Naive thymus-derived CD4-positive, alpha-beta T cell (primary cell): ENCODE measurements around the gene CD164L2. TPM values are rescaled to one million over a fixed set of nuclear protein-coding genes. Genes with fewer than 3 reads are reported as not detected.

Experiments used
- ATAC-seq: fragments of 150-1000 bp; cut with Tn5 transposase; 2 replicates; pipeline ENCODE4 v1.10.0; 2021; ENCODE audit warnings: mild to moderate bottlenecking, moderate library complexity
- CTCF ChIA-PET: fragments of 350-600 bp; sonication (Branson Sonifier 250); formaldehyde crosslinking; loops from one replicate; lab custom pipeline; 2021; ENCODE audit warnings: antibody characterized with exemption; lab: Charles Lee
- POLR2A ChIA-PET: fragments of 350-600 bp; sonication (Branson Sonifier 250); formaldehyde crosslinking; loops from one replicate; lab custom pipeline; 2021; ENCODE audit warnings: antibody characterized with exemption, inconsistent platforms; lab: Charles Lee
- DNase-seq, 9 donors: peaks; one replicate each; pipeline versions ENCODE4 v3.0.0 to v3.0.0-alpha.2; 2020 to 2022; ENCODE audit warnings: mixed read lengths in 1 of 9
- H3K27ac ChIP-seq: one replicate; pipeline ENCODE4 v1.7.0; 2013; ENCODE audit warnings: mild to moderate bottlenecking, low read depth, low read length, moderate library complexity
- H3K27me3 ChIP-seq, 2 donors: one replicate each; pipeline ENCODE4 v1.7.0; 2013; ENCODE audit warnings: low read length in 2 of 2, mild to moderate bottlenecking in 2 of 2, moderate library complexity in 2 of 2; ENCODE audit not compliant: control insufficient read depth in 2 of 2, insufficient read depth in 2 of 2
- H3K36me3 ChIP-seq, 3 experiments: 1 replicate in 2 of 3; 2 replicates in 1 of 3; pipeline ENCODE4 v1.7.0; 2013; ENCODE audit warnings: low read length in 3 of 3, mild to moderate bottlenecking in 3 of 3, moderate library complexity in 1 of 3; ENCODE audit not compliant: insufficient read depth in 3 of 3, control insufficient read depth in 2 of 3
- H3K4me1 ChIP-seq, 2 donors: one replicate each; pipeline ENCODE4 v1.7.0; 2013; ENCODE audit warnings: low read length in 2 of 2, mild to moderate bottlenecking in 2 of 2, moderate library complexity in 1 of 2; ENCODE audit not compliant: control insufficient read depth in 2 of 2, insufficient read depth in 2 of 2
- H3K4me3 ChIP-seq: 2 replicates; pipeline ENCODE4 v1.7.0; 2013; ENCODE audit warnings: mild to moderate bottlenecking, low read length
- H3K9me3 ChIP-seq, 3 experiments: 1 replicate in 2 of 3; 2 replicates in 1 of 3; pipeline ENCODE4 v1.7.0; 2013; ENCODE audit warnings: low read length in 3 of 3; ENCODE audit not compliant: control insufficient read depth in 2 of 3
- H3K27ac Mint-ChIP-seq, 9 donors: one replicate each; pipeline ENCODE4 v1.8.0; 2020 to 2022; ENCODE audit warnings: mixed read lengths in 9 of 9, mild to moderate bottlenecking in 8 of 9, moderate library complexity in 5 of 9, inconsistent platforms in 2 of 9
- H3K27me3 Mint-ChIP-seq, 5 donors: one replicate each; pipeline ENCODE4 v1.8.0; 2021 to 2022; ENCODE audit warnings: mixed read lengths in 5 of 5, mild to moderate bottlenecking in 1 of 5
- H3K36me3 Mint-ChIP-seq, 5 donors: one replicate each; pipeline ENCODE4 v1.8.0; 2020 to 2022; ENCODE audit warnings: mixed read lengths in 5 of 5, mild to moderate bottlenecking in 3 of 5, inconsistent platforms in 1 of 5
- H3K4me1 Mint-ChIP-seq, 7 donors: one replicate each; pipeline ENCODE4 v1.8.0; 2020 to 2022; ENCODE audit warnings: mixed read lengths in 7 of 7, mild to moderate bottlenecking in 3 of 7, inconsistent platforms in 1 of 7
- H3K4me3 Mint-ChIP-seq, 10 donors: one replicate each; pipeline ENCODE4 v1.8.0; 2020 to 2022; ENCODE audit warnings: mild to moderate bottlenecking in 10 of 10, mixed read lengths in 10 of 10, moderate library complexity in 6 of 10, inconsistent platforms in 2 of 10
- H3K9me3 Mint-ChIP-seq, 11 donors: one replicate each; pipeline ENCODE4 v1.8.0; 2020 to 2022; ENCODE audit warnings: mixed read lengths in 11 of 11, mild to moderate bottlenecking in 4 of 11, inconsistent platforms in 1 of 11, moderate library complexity in 1 of 11
- intact Hi-C, 2 donors: fragments of 100-400 bp; cut with micrococcal nuclease; formaldehyde crosslinking; loops; one replicate each; pipeline ENCODE4 v1.15.1; 2023
- polyA plus RNA-seq, 2 donors: library from polyadenylated mRNA; unstranded; fragments of 300-500 nt; fragmentation: Illumina TruSeq; gene quantifications; one replicate each; pipeline ENCODE4 v1.2.3, GENCODE V29; 2021
- total RNA-seq, 6 experiments: library from RNA in 5 of 6; stranded (reverse) in 5 of 6; gene quantifications; 1 replicate in 5 of 6; 2 replicates in 1 of 6; pipeline ENCODE4 v1.2.3 and lab custom pipeline; 2021 to 2026

CD164L2 gene
- total and polyA plus RNA-seq, 7 experiments from 2014 or later, result 0.24 TPM; not detected in 6

- ATAC-seq, result peak; percentile 48
Measured at GRCh38 chr1:27428316-27429028, 45.3 kb upstream of the CD164L2 start.

GRCh38 chr1:27427816-27428315, 44.7 kb upstream of the CD164L2 start:
- no peak for DNase-seq
- POLR2A ChIA-PET, result interaction anchor here (0.7 to 5.5 kb wide), 12 partner anchors 9 to 96 kb away, joined by 3 to 29 read pairs (median 4); partner anchors contain the start of gene WASF2
- H3K9me3 Mint-ChIP-seq, result no peaks in the 10 kb centered on the region
- peak overlapping the region; percentile 82 to 94 (median 87) for H3K4me3 Mint-ChIP-seq
- peaks cover 42 to 84% (median 74%) of the 10 kb centered on the region in 7 donors for H3K4me1 Mint-ChIP-seq
- peaks cover 18 to 65% of the 10 kb centered on the region in 2 donors for H3K4me1 ChIP-seq
- no peaks in the 10 kb centered on the region for H3K27me3 ChIP-seq
- H3K4me3 ChIP-seq, result peak overlapping the region; percentile 30
- H3K36me3 Mint-ChIP-seq, result peaks cover 4 to 16% (median 13%) of the 10 kb centered on the region in 5 donors
- peak overlapping the region; percentile 83 to 96 (median 88) for H3K27ac Mint-ChIP-seq
- peak overlapping the region; percentile 74 for H3K27ac ChIP-seq
- H3K27me3 Mint-ChIP-seq, result no peaks in the 10 kb centered on the region
- ATAC-seq, result no peak
- peaks cover 0 to 10% (median 4%) of the 10 kb centered on the region in 3 experiments for H3K36me3 ChIP-seq
- intact Hi-C loops, result loop anchor here (1.0 to 2.0 kb wide), 2 partner anchors 10 to 63 kb away; partner anchors contain the start of gene WASF2 (in 1 of the 2)
- CTCF ChIA-PET, result interaction anchor here (0.9 to 2.0 kb wide), 6 partner anchors 8 to 235 kb away, joined by 3 to 6 read pairs (median 4); no protein-coding TSS in a partner anchor
- no peaks in the 10 kb centered on the region for H3K9me3 ChIP-seq

More at GRCh38 chr1:27428316-27429028, 45.3 kb upstream of the CD164L2 start:
- Histone ChIP-seq H3K4me3 (peak overlapping the region; percentile 30), H3K27me3 (no peaks in the 10 kb centered on the region), H3K36me3 (peaks cover 0 to 10% (median 4%) of the 10 kb centered on the region in 3 experiments), H3K4me1 (peaks cover 23 to 71% of the 10 kb centered on the region in 2 donors), H3K27ac (peak overlapping the region; percentile 74), H3K9me3 (no peaks in the 10 kb centered on the region)
- H3K36me3 Mint-ChIP-seq, result peaks cover 4 to 19% (median 14%) of the 10 kb centered on the region in 5 donors
- no peak for DNase-seq
- H3K27ac Mint-ChIP-seq, result peak overlapping the region; percentile 83 to 96 (median 88)
- intact Hi-C loops, result loop anchor here (1.0 to 2.0 kb wide), 2 partner anchors 10 to 62 kb away; partner anchors contain the start of gene WASF2 (in 1 of the 2)
- H3K4me3 Mint-ChIP-seq, result peak overlapping the region; percentile 82 to 94 (median 87)
- ChIA-PET CTCF (interaction anchor here (0.6 to 2.0 kb wide), 11 partner anchors 8 to 235 kb away, joined by 3 to 6 read pairs (median 4); no protein-coding TSS in a partner anchor), POLR2A (interaction anchor here (0.7 to 5.5 kb wide), 13 partner anchors 9 to 190 kb away, joined by 3 to 29 read pairs (median 5); partner anchors contain the start of gene WASF2)
- H3K4me1 Mint-ChIP-seq, result peaks cover 45 to 87% (median 78%) of the 10 kb centered on the region in 7 donors
- no peaks in the 10 kb centered on the region for H3K9me3 Mint-ChIP-seq
- H3K27me3 Mint-ChIP-seq, result no peaks in the 10 kb centered on the region

- Histone ChIP-seq H3K36me3 (peaks cover 0 to 10% (median 4%) of the 10 kb centered on the region in 3 experiments), H3K9me3 (no peaks in the 10 kb centered on the region), H3K27ac (peak overlapping the region; percentile 74), H3K4me3 (no peak overlapping the region), H3K27me3 (no peaks in the 10 kb centered on the region), H3K4me1 (peaks cover 23 to 68% of the 10 kb centered on the region in 2 donors)
- Mint-ChIP-seq H3K4me3 (peak overlapping the region; percentile 82 to 94 (median 87)), H3K9me3 (no peaks in the 10 kb centered on the region), H3K27me3 (no peaks in the 10 kb centered on the region), H3K27ac (peak overlapping the region in 8 of 9 donors; percentile 83 to 96 (median 89)), H3K4me1 (peaks cover 46 to 89% (median 79%) of the 10 kb centered on the region in 7 donors), H3K36me3 (peaks cover 4 to 16% (median 13%) of the 10 kb centered on the region in 5 donors)
- ChIA-PET CTCF (interaction anchor here (0.9 to 2.0 kb wide), 3 partner anchors 8 to 96 kb away, joined by 3 to 6 read pairs (median 4); no protein-coding TSS in a partner anchor), POLR2A (interaction anchor here (0.8 to 5.5 kb wide), 9 partner anchors 8 to 96 kb away, joined by 3 to 29 read pairs (median 6); partner anchors contain the start of gene WASF2)
- ATAC-seq, result no peak
- DNase-seq, result peak in 1 of 9 donors; percentile 22
- intact Hi-C loops, result no loop called here
Measured at GRCh38 chr1:27427329-27427728, 44.2 kb upstream of the CD164L2 start.

- H3K4me1 ChIP-seq, result peaks cover 9 to 57% of the 10 kb centered on the region in 2 donors
- peaks cover 0 to 16% (median 7%) of the 10 kb centered on the region in 3 experiments for H3K36me3 ChIP-seq
- H3K27ac ChIP-seq, result no peak overlapping the region
- H3K27me3 ChIP-seq, result no peaks in the 10 kb centered on the region
- Mint-ChIP-seq H3K4me3 (peak overlapping the region in 4 of 10 donors; percentile 0 to 42 (median 12)), H3K4me1 (peaks cover 43 to 79% (median 68%) of the 10 kb centered on the region in 7 donors), H3K9me3 (peaks cover 0 to 2% (median 0%) of the 10 kb centered on the region in 11 donors), H3K27ac (peak overlapping the region; percentile 48 to 90 (median 72)), H3K27me3 (no peaks in the 10 kb centered on the region), H3K36me3 (peaks cover 4 to 18% (median 13%) of the 10 kb centered on the region in 5 donors)
- no peak for DNase-seq
- ChIA-PET CTCF (interaction anchor here (0.7 to 1.6 kb wide), 2 partner anchors 86 to 133 kb away, joined by 3 to 4 read pairs; no protein-coding TSS in a partner anchor), POLR2A (interaction anchor here (0.6 to 1.2 kb wide), 2 partner anchors 9 to 179 kb away, joined by 3 read pairs; no protein-coding TSS in a partner anchor)
- no peaks in the 10 kb centered on the region for H3K9me3 ChIP-seq
- ATAC-seq, result no peak
- intact Hi-C loops, result no loop called here
- no peak overlapping the region for H3K4me3 ChIP-seq
Measured at GRCh38 chr1:27423709-27424108, 40.6 kb upstream of the CD164L2 start.

- Mint-ChIP-seq H3K4me1 (peaks cover 12 to 61% (median 49%) of the 10 kb centered on the region in 7 donors), H3K9me3 (peaks cover 0 to 2% (median 0%) of the 10 kb centered on the region in 11 donors), H3K36me3 (peaks cover 19 to 38% (median 27%) of the 10 kb centered on the region in 5 donors), H3K27me3 (no peaks in the 10 kb centered on the region), H3K4me3 (peak overlapping the region in 1 of 10 donors; percentile 64), H3K27ac (peak overlapping the region in 6 of 9 donors; percentile 8 to 84 (median 42))
- Histone ChIP-seq H3K27me3 (no peaks in the 10 kb centered on the region), H3K4me1 (peaks cover 9 to 25% of the 10 kb centered on the region in 2 donors), H3K36me3 (peaks cover 20 to 56% (median 32%) of the 10 kb centered on the region in 3 experiments), H3K4me3 (no peak overlapping the region), H3K9me3 (no peaks in the 10 kb centered on the region), H3K27ac (no peak overlapping the region)
- ChIA-PET POLR2A (interaction anchor here (0.6 to 1.6 kb wide), 3 partner anchors 9 to 97 kb away, joined by 3 read pairs; no protein-coding TSS in a partner anchor), CTCF (interaction anchor here (0.7 to 1.4 kb wide), 4 partner anchors 10 to 456 kb away, joined by 3 to 4 read pairs (median 3); no protein-coding TSS in a partner anchor)
- ATAC-seq, result peak; percentile 44
- peak in 1 of 9 donors; percentile 66 for DNase-seq
- intact Hi-C loops, result loop anchor here in 1 of 2 donors (5.0 kb wide), 1 partner anchor 244 kb away; no protein-coding TSS in a partner anchor
Measured at GRCh38 chr1:27418326-27419185, 35.4 kb upstream of the CD164L2 start.
